Endometrial microvascular endothelial cells (primary cell): Measurements from ENCODE around the gene USP33. TPM values are rescaled to one million over a fixed set of nuclear protein-coding genes. Genes with fewer than 3 reads are reported as not detected.
"Not testable (repeated sequence)": the region's sequence is repeated elsewhere in the genome, so short reads cannot be mapped to it uniquely, and the experiment has no call there.

Experiments
- in situ Hi-C: cut with HindIII; loops from 2 replicates; pipeline ENCODE4 v1.10.0; 2017; ENCODE audit warnings: low sequenced_read_pairs, low pct_unique_long_range_greater_than_20kb; ENCODE audit errors: inconsistent ontology term
- total RNA-seq: library from RNA; depleted of rRNA; stranded (reverse); fragments of >200 nt; gene quantifications from one replicate; pipeline ENCODE4 v1.2.3, GENCODE V29; 2015; ENCODE audit errors: inconsistent ontology term

The USP33 gene
- total RNA-seq, 1 donor from 2014 or later, result 39.4 TPM

DNA sequence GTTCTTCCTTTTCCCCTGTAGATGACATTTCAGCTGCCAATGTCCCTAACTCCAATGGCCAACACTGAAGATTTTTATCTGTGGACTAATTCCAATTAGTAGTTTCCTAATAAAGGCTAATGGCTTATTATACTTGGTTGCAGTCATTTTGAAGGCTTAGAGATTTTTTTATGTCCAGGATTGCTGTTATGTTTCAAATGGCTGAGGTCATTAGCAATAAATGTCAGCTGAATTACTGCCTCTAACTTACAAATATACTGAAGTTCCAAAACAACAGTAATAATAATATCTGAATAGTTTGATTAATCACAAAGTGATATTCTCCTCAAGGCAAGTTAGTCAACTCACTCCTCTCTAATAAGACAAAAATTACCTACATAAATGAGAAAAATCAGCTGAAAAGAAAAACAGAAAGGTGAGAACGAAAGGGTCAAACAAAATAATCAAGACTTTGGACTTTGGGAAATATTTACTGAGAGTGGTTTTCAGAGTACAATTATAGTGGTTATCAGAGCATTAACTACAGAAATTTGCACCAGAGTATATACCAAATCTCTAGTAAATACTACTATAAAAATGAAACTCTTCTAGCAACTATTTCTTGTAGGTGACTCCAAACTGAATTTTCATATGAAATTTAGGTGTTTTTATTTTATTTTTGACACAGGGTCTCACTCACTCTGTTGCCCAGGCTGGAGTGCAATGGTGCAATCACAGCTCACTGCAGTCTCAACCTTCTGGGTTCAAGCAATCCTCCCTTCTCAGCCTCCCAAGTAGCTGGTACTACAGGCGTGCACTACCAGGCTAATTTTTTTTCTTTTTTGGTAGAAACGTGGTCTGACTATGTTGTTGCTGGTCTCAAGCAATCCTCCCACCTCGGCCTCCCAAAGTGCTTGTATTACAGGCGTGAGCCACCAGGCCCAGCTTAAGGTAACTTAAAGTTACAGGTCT, 80.7 kb downstream of the USP33 start:
- in situ Hi-C loops, result no loop called here

DNA sequence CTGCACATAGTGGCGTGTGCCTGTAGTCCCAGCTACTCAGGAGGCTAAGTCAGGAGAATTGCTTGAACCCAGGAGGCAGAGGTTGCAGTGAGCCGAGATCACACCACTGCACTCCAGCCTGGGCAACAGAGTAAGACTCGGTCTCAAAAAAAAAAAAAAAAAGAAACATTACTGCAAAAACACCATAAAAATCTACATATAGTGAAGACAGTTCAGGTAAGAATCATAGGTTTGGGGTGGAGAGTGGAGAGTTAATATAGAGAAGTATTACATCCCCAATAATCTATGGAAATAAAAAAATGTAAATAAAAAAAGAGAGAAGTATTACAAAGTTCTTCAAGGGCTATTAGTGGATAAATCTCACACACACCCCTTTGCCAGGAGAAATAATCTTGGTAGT, 84.8 kb downstream of the USP33 start:
- in situ Hi-C loops, result not testable (repeated sequence)

DNA sequence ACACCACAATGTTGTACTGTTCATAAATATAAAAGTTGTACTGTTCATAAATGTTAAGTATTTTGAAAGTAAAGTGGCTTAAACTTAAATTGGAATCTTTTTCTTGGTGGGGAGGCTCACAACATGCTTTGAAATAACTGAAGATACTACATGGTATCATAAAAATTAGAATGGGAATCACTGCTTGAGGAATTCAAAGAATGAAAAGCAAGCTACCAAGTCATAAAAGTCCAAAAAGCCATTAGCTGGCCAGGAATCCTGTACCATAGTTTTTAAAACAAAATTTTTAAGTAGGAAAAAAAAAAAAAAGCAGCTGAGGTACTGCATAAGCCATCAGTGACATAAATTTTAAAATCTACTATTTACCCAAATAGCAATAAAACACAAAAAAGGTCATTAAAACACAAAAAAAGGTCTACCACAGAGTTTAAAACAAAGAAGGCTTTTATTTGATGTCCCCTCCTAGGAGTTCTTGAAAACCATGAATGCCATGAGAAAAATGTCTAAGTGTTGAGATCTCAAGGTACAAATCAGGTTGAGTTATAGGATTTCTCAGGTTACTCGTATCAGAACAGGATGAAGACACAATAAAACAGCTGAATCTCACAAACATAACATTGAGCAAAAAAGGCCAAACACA, 85.8 kb downstream of the USP33 start:
- in situ Hi-C loops, result no loop called here

DNA sequence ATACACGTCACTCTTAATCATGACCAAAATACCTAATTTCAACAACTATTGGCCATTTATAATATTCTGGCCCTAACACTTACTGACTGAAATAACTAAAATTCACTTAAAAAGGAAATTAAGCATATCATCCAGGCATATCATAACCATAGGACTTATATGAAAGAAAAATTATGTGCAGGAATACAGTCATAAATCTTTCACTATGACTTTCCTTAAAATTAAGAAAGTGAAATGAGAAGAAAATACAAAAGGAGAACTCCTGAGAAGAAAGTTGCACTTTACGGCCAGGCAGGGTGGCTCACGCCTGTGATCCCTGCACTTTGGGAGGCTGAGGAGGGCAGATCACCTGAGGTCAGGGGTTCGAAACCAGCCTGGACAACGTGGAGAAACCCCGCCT, 86.6 kb downstream of the USP33 start:
- in situ Hi-C loops, result no loop called here

DNA sequence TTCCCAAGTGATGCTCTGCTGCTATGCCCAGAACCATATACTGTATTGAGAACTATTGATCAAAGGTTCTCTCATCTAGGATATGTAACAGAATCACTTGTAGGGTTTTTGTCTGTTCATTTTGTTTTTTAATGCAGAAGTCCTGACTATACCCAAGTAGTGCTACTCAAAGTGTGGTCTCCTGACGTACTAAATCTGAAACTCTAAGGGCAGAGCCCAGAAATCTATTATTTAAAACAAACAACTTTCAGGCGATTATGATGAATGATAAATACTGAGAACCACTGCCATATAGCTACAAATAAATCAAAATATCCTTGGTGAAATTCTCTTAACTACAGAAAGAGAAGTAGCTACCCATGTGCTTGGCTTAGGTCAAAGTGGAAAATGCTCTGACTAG, 87.3 kb downstream of the USP33 start:
- in situ Hi-C loops, result no loop called here

DNA sequence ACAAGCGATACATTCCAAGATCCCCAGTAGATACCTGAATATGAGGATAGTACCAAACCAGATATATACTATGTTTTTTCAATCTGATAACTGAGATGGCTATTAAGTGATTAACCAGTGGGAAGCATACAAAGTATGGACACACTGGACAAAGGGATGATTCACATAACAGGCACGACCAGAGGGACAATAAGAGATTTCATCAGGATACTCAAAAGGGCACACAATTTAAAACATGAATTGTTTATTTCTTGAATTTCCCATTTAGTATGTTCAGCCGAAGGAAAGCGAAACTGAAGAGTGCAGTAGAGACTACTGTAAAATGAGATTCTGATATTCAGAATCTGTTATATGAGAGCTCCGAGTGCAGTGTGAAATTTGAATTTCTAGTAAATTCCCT, 87.8 kb downstream of the USP33 start:
- in situ Hi-C loops, result no loop called here

DNA sequence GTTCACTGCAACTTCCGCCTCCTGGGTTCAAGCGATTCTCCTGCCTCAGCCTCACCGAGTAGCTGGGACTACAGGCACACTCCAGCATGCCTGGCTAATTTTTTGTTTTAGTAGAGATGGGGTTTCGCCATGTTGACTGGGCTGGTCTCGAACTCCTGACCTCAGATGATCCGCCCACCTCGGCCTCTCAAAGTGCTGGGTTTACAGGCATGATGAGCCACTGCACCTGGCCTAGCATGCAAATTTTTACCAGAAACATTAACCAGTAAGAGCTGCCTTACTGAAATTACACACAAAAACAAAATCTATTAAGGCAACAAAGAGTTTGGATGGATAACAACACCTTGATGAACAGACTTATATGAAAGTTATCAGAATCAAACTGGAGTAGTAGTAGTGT, 89.3 kb downstream of the USP33 start:
- in situ Hi-C loops, result no loop called here

DNA sequence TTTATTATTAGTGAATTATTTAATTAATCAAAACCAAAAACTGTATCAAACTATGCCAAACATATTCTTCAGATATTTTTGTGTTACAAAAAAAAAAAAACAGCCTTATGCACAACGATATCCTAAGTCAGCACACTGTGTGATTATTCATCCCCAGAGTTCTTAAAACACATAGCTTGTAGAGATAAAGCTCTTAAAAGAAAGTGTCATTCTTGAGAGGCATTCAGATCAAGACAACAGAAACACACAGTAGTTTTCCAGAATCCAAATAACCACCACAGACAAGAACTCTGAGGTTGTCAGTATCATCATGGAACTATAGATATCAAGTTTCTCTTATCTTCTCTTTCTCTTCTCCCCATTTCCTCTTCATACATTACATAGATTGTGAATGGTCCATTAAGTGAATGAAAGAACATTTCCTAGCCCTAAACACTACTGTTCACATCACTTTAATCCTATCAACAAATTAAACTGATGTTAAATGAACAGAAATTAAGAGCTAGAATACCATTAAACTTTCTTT, 90.7 kb downstream of the USP33 start:
- in situ Hi-C loops, result no loop called here

DNA sequence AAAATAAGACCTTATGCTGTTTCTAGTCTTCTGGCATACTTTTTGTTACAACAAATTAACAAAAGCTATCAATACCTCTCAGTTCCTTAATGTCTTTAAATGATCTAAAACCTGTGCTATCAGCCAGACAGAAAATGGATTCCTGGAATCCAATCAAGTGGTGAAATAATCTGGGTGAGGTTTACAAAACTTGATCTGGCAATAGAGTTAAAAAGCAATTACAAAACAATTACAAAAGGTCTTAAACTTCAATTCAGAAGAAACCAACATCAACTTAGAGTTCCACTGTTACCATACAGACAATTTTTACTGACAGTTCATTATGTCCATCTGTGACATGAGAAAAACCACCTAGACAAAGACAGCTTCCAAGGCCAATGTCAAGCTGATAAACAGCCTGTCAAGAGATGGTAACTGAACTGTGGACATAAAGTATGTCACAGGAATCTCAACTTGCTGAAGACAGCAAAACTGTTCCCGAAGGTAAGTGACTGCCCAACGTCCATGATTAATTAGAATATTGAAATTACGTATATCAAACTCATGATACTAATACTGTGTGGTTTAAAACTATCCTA, 94.6 kb downstream of the USP33 start:
- in situ Hi-C loops, result no loop called here

DNA sequence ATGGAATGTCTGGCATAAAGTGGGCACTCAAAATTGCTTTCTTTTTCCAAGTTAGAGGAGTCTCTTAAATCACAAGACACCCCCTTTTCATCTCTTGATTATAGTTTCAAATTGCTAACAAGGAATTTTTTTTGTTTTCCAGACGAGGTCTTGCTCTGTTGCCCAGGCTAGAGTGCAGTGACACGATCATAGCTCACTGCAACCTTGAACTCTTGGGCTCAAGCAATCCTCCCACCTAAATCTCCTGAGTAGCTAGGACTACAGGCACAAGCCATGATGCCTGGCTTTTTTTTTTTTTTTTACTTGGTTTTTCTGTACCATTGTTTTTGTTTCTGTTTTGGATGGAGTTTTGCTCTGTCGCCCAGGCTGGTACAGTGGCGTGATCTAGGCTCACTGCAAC, 98.0 kb downstream of the USP33 start:
- in situ Hi-C loops, result no loop called here

DNA sequence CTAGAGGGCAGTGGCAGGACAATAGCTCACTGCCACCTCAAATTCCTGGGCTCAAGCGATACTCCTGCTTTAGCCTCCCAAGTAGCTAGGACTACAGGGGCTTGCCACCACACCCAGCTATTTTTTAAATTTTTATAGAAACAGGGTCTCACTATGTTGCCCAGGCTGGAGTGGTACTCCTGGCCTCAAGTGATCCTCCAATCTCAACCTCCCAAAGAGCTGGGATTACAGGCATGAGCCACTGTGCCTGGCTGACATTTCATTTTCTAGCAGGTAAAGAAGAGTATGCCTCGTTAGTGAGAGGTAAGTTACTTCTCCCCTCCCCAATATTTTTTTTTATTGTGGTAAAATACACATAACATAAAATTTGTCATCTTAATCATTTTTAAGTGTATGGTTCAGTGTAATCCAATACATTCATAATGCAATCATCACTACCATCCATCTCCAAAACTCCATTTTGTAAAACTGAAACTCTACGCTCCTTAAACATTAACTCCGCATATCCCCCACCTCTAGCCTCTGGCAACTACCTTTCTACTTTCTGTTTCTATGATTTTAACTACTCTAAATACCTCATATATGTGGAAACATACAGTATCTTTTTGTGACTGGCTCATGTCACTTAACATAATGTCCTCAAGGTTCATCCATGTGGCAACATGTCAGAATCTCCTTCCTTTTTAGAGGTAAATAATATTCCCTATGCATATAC, 99.6 kb downstream of the USP33 start:
- in situ Hi-C loops, result no loop called here

DNA sequence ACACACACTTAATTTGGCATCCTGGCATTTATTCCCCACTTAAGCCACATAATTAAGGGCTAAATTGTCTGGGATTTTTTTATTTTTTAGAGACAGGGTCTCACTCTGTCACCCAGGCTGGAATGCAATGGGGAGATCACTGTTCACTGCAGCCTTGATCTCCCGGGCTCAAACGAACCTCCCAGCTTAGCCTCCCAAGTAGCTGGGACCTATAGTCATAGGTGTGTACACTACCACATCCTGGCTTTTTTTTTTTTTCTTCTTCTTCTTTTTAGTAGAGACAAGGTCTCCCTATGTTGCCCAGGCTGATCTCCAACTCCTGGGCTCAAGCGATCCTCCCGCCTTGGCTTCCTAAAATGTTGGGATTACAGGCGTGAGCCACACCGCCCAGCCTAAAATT, 101.4 kb downstream of the USP33 start:
- in situ Hi-C loops, result no loop called here

DNA sequence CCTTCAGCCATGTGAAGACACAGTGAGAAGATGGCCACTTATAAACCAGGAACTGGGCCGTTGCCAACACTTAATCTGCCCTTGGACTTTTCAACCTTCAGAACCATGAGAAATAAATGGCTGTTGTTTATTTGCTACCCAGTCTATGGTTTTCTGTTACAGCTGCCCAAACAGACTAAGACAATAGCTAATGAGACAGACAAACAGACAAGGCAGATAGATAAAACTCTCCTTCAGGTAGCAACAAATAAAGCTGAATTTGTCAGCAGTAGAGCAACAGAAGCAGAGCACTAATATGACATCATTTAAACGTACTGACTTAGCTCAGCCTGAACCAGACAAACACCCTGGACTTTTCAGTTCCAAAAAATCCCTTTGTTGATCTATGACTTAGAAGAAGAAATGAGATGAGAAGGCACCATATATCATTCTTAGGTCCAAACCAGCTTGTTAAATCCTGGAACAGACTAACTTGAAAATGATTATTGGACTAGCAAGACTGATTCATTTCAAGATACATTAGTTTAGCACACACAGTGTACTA, 104.1 kb downstream of the USP33 start:
- in situ Hi-C loops, result no loop called here

DNA sequence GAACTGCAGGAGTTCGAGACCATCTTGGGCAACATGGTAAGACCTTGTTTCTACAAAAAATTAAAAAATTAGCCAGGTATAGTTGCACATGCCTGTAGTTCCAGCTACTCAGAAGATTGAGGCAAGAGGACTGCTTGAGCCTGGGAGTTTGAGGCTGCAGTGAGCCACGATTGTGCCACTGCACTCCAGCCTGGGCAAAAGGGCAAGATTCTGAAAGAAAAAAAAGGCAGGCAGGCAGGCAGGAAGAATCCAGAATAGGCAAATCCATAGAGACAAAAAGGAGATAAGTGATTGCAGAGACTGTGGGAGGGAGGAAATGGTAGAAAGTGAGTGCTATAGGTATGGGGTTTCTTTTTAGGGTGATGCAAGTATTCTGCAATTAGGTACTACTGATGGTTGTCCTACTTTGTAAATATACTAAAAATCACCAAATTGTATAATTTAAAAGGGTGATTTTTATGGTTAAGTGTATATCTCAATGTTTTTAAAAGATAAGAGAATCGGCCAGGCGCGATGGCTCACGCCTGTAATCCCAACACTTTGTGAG, 106.6 kb downstream of the USP33 start:
- in situ Hi-C loops, result no loop called here

DNA sequence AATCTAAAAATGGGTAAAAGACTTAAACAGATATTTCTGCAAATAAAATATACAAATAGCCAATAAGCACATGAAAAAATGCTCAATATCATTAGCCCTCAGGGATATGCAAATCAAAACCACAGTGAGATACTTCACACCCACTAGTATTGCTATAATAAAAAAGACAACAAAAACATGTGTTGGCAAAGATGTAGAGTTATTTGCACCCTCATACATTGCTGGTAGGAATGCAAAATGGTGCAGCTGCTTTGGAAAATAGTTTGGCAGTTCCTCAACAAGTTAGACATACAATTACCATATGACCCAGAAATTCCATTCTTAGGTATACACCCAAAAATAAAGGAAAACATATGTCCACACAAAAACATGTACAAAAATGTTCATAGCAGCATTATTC, 107.4 kb downstream of the USP33 start:
- in situ Hi-C loops, result no loop called here

DNA sequence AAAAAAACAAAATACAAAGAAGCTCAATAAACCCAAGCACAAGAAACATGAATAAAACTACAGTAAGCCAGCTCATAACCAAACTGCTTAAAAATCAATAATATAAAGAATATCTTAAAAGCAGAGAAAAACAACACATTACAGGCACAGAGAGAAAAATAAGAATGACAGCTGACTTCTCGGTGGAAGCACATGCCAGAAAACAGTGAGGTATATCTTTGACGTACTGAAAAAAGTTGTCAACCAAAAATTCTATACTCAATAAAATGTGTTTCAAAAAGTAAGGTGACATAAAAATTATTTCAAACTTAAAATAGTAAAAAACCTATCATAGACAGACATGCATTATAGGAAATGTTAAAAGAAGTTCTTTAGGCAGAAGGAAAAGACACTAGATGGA, 110.5 kb downstream of the USP33 start:
- in situ Hi-C loops, result no loop called here

DNA sequence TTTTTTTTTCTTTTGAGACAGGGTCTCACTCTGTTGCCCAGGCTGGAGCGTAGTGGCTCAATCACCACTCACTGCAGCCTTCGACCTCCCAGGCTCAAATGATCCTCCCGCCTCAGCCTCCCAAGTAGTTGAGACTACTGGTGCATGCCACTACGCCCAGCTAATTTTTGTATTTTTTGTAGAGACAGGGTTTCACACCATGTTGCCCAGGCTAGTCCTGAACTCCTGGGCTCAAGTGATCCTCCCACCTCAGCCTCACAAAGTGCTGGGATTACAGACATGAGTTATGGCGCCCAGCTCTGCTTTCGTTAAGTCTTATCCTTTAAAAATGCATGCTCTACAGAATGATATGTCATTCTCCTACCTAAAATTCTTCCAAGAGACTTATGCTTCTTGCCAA, 113.4 kb downstream of the USP33 start:
- in situ Hi-C loops, result not testable (repeated sequence)
